ENCODE measurements around the gene SLC30A7.

The SLC30A7 gene

GRCh38 chr1:101008229-101008834 lies 112.4 kb downstream of the SLC30A7 start:
- TF ChIP-seq GATA3 (IDR thresholded peaks at IDR 0.05; ENCODE audit: low read depth, low read length): no peak
- no peak for TF ChIP-seq GATA2 (IDR thresholded peaks at IDR 0.05; ENCODE audit: low read depth, low read length)

- TF ChIP-seq GATA3 (IDR thresholded peaks at IDR 0.05; ENCODE audit: low read depth, low read length) (no peak), GATA2 (IDR thresholded peaks at IDR 0.05; ENCODE audit: low read depth, low read length) (no peak)
These were observed 117.9 kb downstream of the SLC30A7 start for GRCh38 chr1:101013776-101014175.

GRCh38 chr1:101017448-101017847 lies 121.6 kb downstream of the SLC30A7 start:
- no peak for TF ChIP-seq GATA2 (IDR thresholded peaks at IDR 0.05; ENCODE audit: low read depth, low read length)
- TF ChIP-seq GATA3 (IDR thresholded peaks at IDR 0.05; ENCODE audit: low read depth, low read length): no peak

- no peak for TF ChIP-seq GATA3 (IDR thresholded peaks at IDR 0.05; ENCODE audit: low read depth, low read length)
- TF ChIP-seq GATA2 (IDR thresholded peaks at IDR 0.05; ENCODE audit: low read depth, low read length): no peak
These were observed 126.4 kb downstream of the SLC30A7 start for GRCh38 chr1:101022294-101022693.

- TF ChIP-seq GATA2 (IDR thresholded peaks at IDR 0.05; ENCODE audit: low read depth, low read length) (no peak), GATA3 (IDR thresholded peaks at IDR 0.05; ENCODE audit: low read depth, low read length) (no peak)
These were observed 129.4 kb downstream of the SLC30A7 start for GRCh38 chr1:101025283-101025656.

- no peak for TF ChIP-seq GATA2 (IDR thresholded peaks at IDR 0.05; ENCODE audit: low read depth, low read length)
- no peak for TF ChIP-seq GATA3 (IDR thresholded peaks at IDR 0.05; ENCODE audit: low read depth, low read length)
These were observed 130.0 kb downstream of the SLC30A7 start, which contains the start of gene DPH5 for GRCh38 chr1:101025657-101026429. Gene DPH5 (minus strand): TSS chr1:101025784. CDS start chr1:101025443, 341 bp downstream.

GRCh38 chr1:101026430-101026788 lies 130.5 kb downstream of the SLC30A7 start:
- TF ChIP-seq GATA3 (IDR thresholded peaks at IDR 0.05; ENCODE audit: low read depth, low read length): no peak
- no peak for TF ChIP-seq GATA2 (IDR thresholded peaks at IDR 0.05; ENCODE audit: low read depth, low read length)

GRCh38 chr1:101027194-101027772 lies 131.4 kb downstream of the SLC30A7 start:
- no peak for TF ChIP-seq GATA2 (IDR thresholded peaks at IDR 0.05; ENCODE audit: low read depth, low read length)
- no peak for TF ChIP-seq GATA3 (IDR thresholded peaks at IDR 0.05; ENCODE audit: low read depth, low read length)

- TF ChIP-seq GATA2 (IDR thresholded peaks at IDR 0.05; ENCODE audit: low read depth, low read length): no peak
- no peak for TF ChIP-seq GATA3 (IDR thresholded peaks at IDR 0.05; ENCODE audit: low read depth, low read length)
These were observed 132.6 kb downstream of the SLC30A7 start for GRCh38 chr1:101028466-101028865.

- TF ChIP-seq GATA2 (IDR thresholded peaks at IDR 0.05; ENCODE audit: low read depth, low read length) (no peak), GATA3 (IDR thresholded peaks at IDR 0.05; ENCODE audit: low read depth, low read length) (no peak)
These were observed 133.3 kb downstream of the SLC30A7 start for GRCh38 chr1:101029184-101029583.

- TF ChIP-seq GATA3 (IDR thresholded peaks at IDR 0.05; ENCODE audit: low read depth, low read length) (no peak), GATA2 (IDR thresholded peaks at IDR 0.05; ENCODE audit: low read depth, low read length) (no peak)
These were observed 135.0 kb downstream of the SLC30A7 start for GRCh38 chr1:101030881-101031280.
